GM12891 (cell line): ENCODE data around the gene TAS1R3.

ENCODE experiments used
- DNase-seq: peaks from one replicate; pipeline ENCODE4 v3.0.0; 2011; ENCODE audit warnings: low spot score; ENCODE audit not compliant: insufficient read length
- FAIRE-seq: peaks from 2 replicates; lab custom pipeline; 2011; peaks lifted over from hg19 to GRCh38; lab: Jason Lieb, UNC
- PAX5 ChIP-seq: IDR thresholded peaks from 2 replicates; pipeline ENCODE4 v1.6.1; 2011; ENCODE audit warnings: low read length, moderate library complexity, mild to moderate bottlenecking; ENCODE audit not compliant: insufficient read depth, severe bottlenecking
- POLR2A ChIP-seq: IDR thresholded peaks from 2 replicates; pipeline ENCODE4 v1.6.1; 2011; ENCODE audit warnings: low read depth, low read length, control low read depth
- POLR2AphosphoS5 ChIP-seq: IDR thresholded peaks from 2 replicates; pipeline ENCODE4 v1.6.1; 2011; ENCODE audit warnings: low read depth, low read length, control low read depth
- POU2F2 ChIP-seq: IDR thresholded peaks from 2 replicates; pipeline ENCODE4 v1.6.1; 2011; ENCODE audit warnings: low read depth, mild to moderate bottlenecking, control low read depth, low read length, moderate library complexity
- SPI1 ChIP-seq: IDR thresholded peaks from 2 replicates; pipeline ENCODE4 v1.6.1; 2011; ENCODE audit warnings: low read depth, low read length, control low read depth
- TAF1 ChIP-seq: IDR thresholded peaks from 2 replicates; pipeline ENCODE4 v1.6.1; 2011; ENCODE audit warnings: low read depth, low read length, control low read depth

TAS1R3 gene

GRCh38 chr1:1303736-1304135 is 27.3 kb upstream of the TAS1R3 start:
- no peak for FAIRE-seq
- TF ChIP-seq POU2F2 = no peak
- no peak for TF ChIP-seq TAF1
- DNase-seq = no peak

- TF ChIP-seq POLR2AphosphoS5 (no peak), TAF1 (no peak), POU2F2 (no peak), POLR2A (no peak), PAX5 (no peak), SPI1 (no peak)
- DNase-seq = no peak
- no peak for FAIRE-seq
Observed at GRCh38 chr1:1304331-1305299, 26.5 kb upstream of the TAS1R3 start.

- DNase-seq (peak; percentile 68), FAIRE-seq (peak; percentile 84)
- TF ChIP-seq POU2F2 (0 out of 2 replicates have a peak, but pooled peaks have one; percentile 26), SPI1 (no peak), PAX5 (no peak), POLR2A (no peak), TAF1 (no peak), POLR2AphosphoS5 (no peak)
Observed at GRCh38 chr1:1305300-1306069, 25.6 kb upstream of the TAS1R3 start.

- FAIRE-seq (peak; percentile 31), DNase-seq (no peak)
- no peak for TF ChIP-seq SPI1
- TF ChIP-seq POLR2AphosphoS5 = no peak
- TF ChIP-seq PAX5 = no peak
- no peak for TF ChIP-seq TAF1
- no peak for TF ChIP-seq POU2F2
- no peak for TF ChIP-seq POLR2A
Observed at GRCh38 chr1:1306070-1306660, 24.9 kb upstream of the TAS1R3 start.

GRCh38 chr1:1306661-1307260 is 24.3 kb upstream of the TAS1R3 start:
- FAIRE-seq (peak; percentile 95), DNase-seq (no peak)
- TF ChIP-seq PAX5 (no peak), POU2F2 (no peak), TAF1 (no peak), SPI1 (no peak), POLR2AphosphoS5 (no peak), POLR2A (no peak)

GRCh38 chr1:1307261-1307922 is 23.7 kb upstream of the TAS1R3 start:
- no peak for TF ChIP-seq TAF1
- no peak for TF ChIP-seq PAX5
- no peak for TF ChIP-seq POU2F2
- TF ChIP-seq SPI1 = no peak
- TF ChIP-seq POLR2AphosphoS5 = no peak
- no peak for TF ChIP-seq POLR2A
- FAIRE-seq (peak; percentile 59), DNase-seq (no peak)

- TF ChIP-seq POLR2AphosphoS5 = no peak; the same call in 1 of the 2 replicates
- TF ChIP-seq SPI1 = no peak
- TF ChIP-seq PAX5 = peak; percentile 72
- TF ChIP-seq TAF1 = no peak
- TF ChIP-seq POU2F2 = no peak
- peak; percentile 99 for FAIRE-seq
- peak; percentile 99 for DNase-seq
Observed at GRCh38 chr1:1307923-1308755, 22.9 kb upstream of the TAS1R3 start, which contains the start of the genes ACAP3 and PUSL1. Gene ACAP3, minus strand, starts transcription at chr1:1307930. Its CDS starts 115 bp downstream, at chr1:1307815. Gene PUSL1, plus strand, starts transcription at chr1:1308597. Its CDS starts 47 bp downstream, at chr1:1308644.

- TF ChIP-seq TAF1 (no peak), POLR2AphosphoS5 (no peak), PAX5 (no peak)
- no peak for FAIRE-seq
Observed at GRCh38 chr1:1308756-1309250, 22.3 kb upstream of the TAS1R3 start.

More at GRCh38 chr1:1308756-1309250, 22.3 kb upstream of the TAS1R3 start:
- DNase-seq = no peak
